MCF 10A (cell line): ENCODE results near the gene GPR153. TPM values are rescaled to one million over a fixed set of nuclear protein-coding genes. Genes with fewer than 3 reads are reported as not detected.

ENCODE experiments used
- BruUV-seq: library from RNA; stranded (reverse); fragments of 400-500 nt; replicated peaks from 2 replicates; lab custom pipeline; 2021; lab: Mats Ljungman, UMichigan
- CTCF ChIA-PET: fragments of 300-600 bp; sonication (Branson Sonifier 250); formaldehyde crosslinking; extraction: SDS; loops from one replicate; lab custom pipeline; 2021; ENCODE audit warnings: antibody characterized with exemption, inconsistent platforms; lab: Yijun Ruan, JAX
- POLR2A ChIA-PET: fragments of 300-600, 350-650 bp; sonication (Branson Sonifier 250); formaldehyde crosslinking; extraction: SDS; loops from one replicate; lab custom pipeline; 2020; ENCODE audit warnings: antibody characterized with exemption, inconsistent platforms; lab: Yijun Ruan, JAX
- DNase-seq: peaks from one replicate; pipeline ENCODE4 v3.0.0-alpha.2; 2018; ENCODE audit not compliant: unreplicated experiment
- H3K27ac Mint-ChIP-seq: one replicate; pipeline ENCODE4 v1.8.0; 2022; ENCODE audit warnings: mild to moderate bottlenecking, low read depth, mixed read lengths; ENCODE audit not compliant: unreplicated experiment
- H3K27me3 Mint-ChIP-seq: one replicate; pipeline ENCODE4 v1.8.0; 2022; ENCODE audit warnings: mixed read lengths; ENCODE audit not compliant: insufficient read depth, unreplicated experiment
- H3K36me3 Mint-ChIP-seq: one replicate; pipeline ENCODE4 v1.8.0; 2022; ENCODE audit warnings: mild to moderate bottlenecking, moderate library complexity, mixed read lengths; ENCODE audit not compliant: insufficient read depth, unreplicated experiment
- H3K4me1 Mint-ChIP-seq: one replicate; pipeline ENCODE4 v1.8.0; 2022; ENCODE audit warnings: mixed read lengths; ENCODE audit not compliant: insufficient read depth, unreplicated experiment
- H3K4me3 Mint-ChIP-seq: one replicate; pipeline ENCODE4 v1.8.0; 2022; ENCODE audit warnings: mild to moderate bottlenecking, moderate library complexity, mixed read lengths; ENCODE audit not compliant: unreplicated experiment
- H3K9me3 Mint-ChIP-seq: one replicate; pipeline ENCODE4 v1.8.0; 2022; ENCODE audit warnings: mixed read lengths; ENCODE audit not compliant: unreplicated experiment
- CTCF ChIP-seq: fragments of 200-600 bp; IDR thresholded peaks from one replicate; pipeline ENCODE4 v1.8.0; 2022; ENCODE audit warnings: antibody characterized with exemption, mild to moderate bottlenecking; ENCODE audit not compliant: unreplicated experiment
- intact Hi-C: fragments of 100-400 bp; cut with micrococcal nuclease; formaldehyde crosslinking; loops from 2 replicates; pipeline ENCODE4 v1.14.1; 2022
- total RNA-seq: library from RNA; stranded (reverse); gene quantifications from 2 replicates; pipeline ENCODE4 v1.2.3, GENCODE V29; 2022

Gene GPR153
- total RNA-seq, 1 experiment from 2014 or later = 5.0 TPM

DNA sequence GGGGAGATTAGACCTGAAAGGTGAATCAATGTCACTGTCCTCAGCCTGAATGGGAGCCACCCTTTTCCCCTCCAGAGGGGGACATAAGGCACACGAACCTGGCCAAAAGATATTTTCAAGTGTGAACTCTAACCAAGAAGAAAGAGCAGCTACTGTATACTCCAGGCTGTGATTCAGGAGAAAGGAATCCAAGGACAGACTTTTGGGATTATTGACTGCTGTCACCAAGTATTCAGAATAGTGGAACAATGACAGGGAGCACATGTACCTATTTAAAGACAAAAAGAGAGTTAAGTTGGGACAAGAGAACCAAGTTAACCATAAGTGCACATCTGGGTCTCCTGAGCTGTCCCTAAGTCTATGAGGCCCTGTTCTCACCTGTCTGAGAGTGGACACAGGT lies 27.5 kb downstream of the GPR153 start:
- Mint-ChIP-seq H3K27ac (peak overlapping the region; percentile 61), H3K4me3 (no peak overlapping the region), H3K4me1 (peaks cover 10% of the 10 kb centered on the region), H3K36me3 (peaks cover 56% of the 10 kb centered on the region), H3K9me3 (no peaks in the 10 kb centered on the region), H3K27me3 (no peaks in the 10 kb centered on the region)
- CTCF ChIA-PET = interaction anchor here (0.8 kb wide), 1 partner anchor 27 kb away, joined by 3 read pairs; the partner anchor contains the start of gene RNF207
- POLR2A ChIA-PET = interaction anchor here (0.6 to 4.0 kb wide), 2 partner anchors 35 to 320 kb away, joined by 3 to 42 read pairs; partner anchors contain the start of gene RPL22
- no TSS peak for BruUV-seq
- TF ChIP-seq CTCF = no peak
- intact Hi-C loops = no loop called here
- no peak for DNase-seq

GRCh38 chr1:6225651-6226050 lies 35.2 kb downstream of the GPR153 start:
- BruUV-seq = no TSS peak
- ChIA-PET POLR2A (interaction anchor here (0.8 to 1.5 kb wide), 2 partner anchors 9 to 18 kb away, joined by 3 to 4 read pairs; no protein-coding TSS in a partner anchor), CTCF (interaction anchor here (0.7 to 1.7 kb wide), 5 partner anchors 9 to 26 kb away, joined by 3 to 6 read pairs (median 3); partner anchors contain the start of genes RNF207 and RPL22)
- Mint-ChIP-seq H3K4me1 (peaks cover 2% of the 10 kb centered on the region), H3K36me3 (peaks cover 73% of the 10 kb centered on the region), H3K27ac (peak overlapping the region; percentile 39), H3K27me3 (no peaks in the 10 kb centered on the region), H3K9me3 (no peaks in the 10 kb centered on the region), H3K4me3 (no peak overlapping the region)
- intact Hi-C loops = no loop called here
- no peak for TF ChIP-seq CTCF
- no peak for DNase-seq

DNA sequence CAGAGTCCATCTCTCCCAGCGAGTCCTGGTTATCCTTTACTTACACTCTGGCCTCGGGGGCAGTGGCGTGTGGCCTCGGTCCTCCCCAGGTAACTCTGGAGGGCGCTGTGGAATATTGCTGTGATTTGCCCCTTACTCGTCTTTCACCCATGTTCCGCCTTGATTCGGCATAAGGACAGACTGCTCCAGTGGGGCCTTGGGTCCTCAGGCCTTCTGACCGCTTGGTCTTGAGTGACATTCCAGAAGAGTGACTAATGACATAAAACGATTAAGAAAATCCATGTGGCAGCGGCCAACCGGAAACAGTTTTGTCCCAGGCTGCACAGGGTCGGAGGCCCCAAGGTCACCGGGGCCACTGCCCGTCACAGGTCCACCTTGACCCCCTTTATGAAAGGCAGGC lies 36.2 kb downstream of the GPR153 start:
- H3K9me3 Mint-ChIP-seq = no peaks in the 10 kb centered on the region
- H3K4me3 Mint-ChIP-seq = no peak overlapping the region
- intact Hi-C loops = no loop called here
- CTCF ChIA-PET = interaction anchor here (0.7 to 1.0 kb wide), 2 partner anchors 20 to 22 kb away, joined by 3 read pairs; no protein-coding TSS in a partner anchor
- no TSS peak for BruUV-seq
- no peak overlapping the region for H3K27ac Mint-ChIP-seq
- POLR2A ChIA-PET = interaction anchor here (1.5 kb wide), 2 partner anchors 10 kb away, joined by 4 to 9 read pairs; no protein-coding TSS in a partner anchor
- no peaks in the 10 kb centered on the region for H3K27me3 Mint-ChIP-seq
- no peak for TF ChIP-seq CTCF
- no peak for DNase-seq
- peaks cover 9% of the 10 kb centered on the region for H3K4me1 Mint-ChIP-seq
- peaks cover 63% of the 10 kb centered on the region for H3K36me3 Mint-ChIP-seq

- Mint-ChIP-seq H3K4me1 (peaks cover 9% of the 10 kb centered on the region), H3K9me3 (no peaks in the 10 kb centered on the region), H3K36me3 (peaks cover 59% of the 10 kb centered on the region), H3K27ac (no peak overlapping the region), H3K4me3 (no peak overlapping the region), H3K27me3 (no peaks in the 10 kb centered on the region)
- no peak for TF ChIP-seq CTCF
- DNase-seq = no peak
- intact Hi-C loops = no loop called here
- ChIA-PET CTCF (interaction anchor here (0.7 to 1.0 kb wide), 2 partner anchors 19 to 215 kb away, joined by 3 read pairs; no protein-coding TSS in a partner anchor), POLR2A (interaction anchor here (1.0 to 1.5 kb wide), 2 partner anchors 11 to 24 kb away, joined by 3 to 9 read pairs; no protein-coding TSS in a partner anchor)
- BruUV-seq = TSS peak; percentile 45
These were observed 37.3 kb downstream of the GPR153 start for GRCh38 chr1:6223617-6224016.
